Activated T-cell treated with anti-CD3 and anti-CD28 coated beads for 24 hours (primary cell): ENCODE measurements around the gene CYP2U1.
"Not testable (repeated sequence)": the region's sequence is repeated elsewhere in the genome, so short reads cannot be mapped to it uniquely, and the experiment has no call there.

Experiments
- DNase-seq: peaks from one replicate; pipeline ENCODE4 v3.0.0-alpha.2; 2020; ENCODE audit warnings: low read depth

CYP2U1 gene

GRCh38 chr4:107930821-107931774 is at the start of gene CYP2U1:
TSS of gene CYP2U1 (plus strand) at chr4:107931549. CDS start at chr4:107931644, 95 bp downstream.
- peak; percentile 69 for DNase-seq

- no peak for DNase-seq
Measured at GRCh38 chr4:107885865-107886264, 45.5 kb upstream of the CYP2U1 start.

- no peak for DNase-seq
Measured at GRCh38 chr4:107888237-107888636, 43.1 kb upstream of the CYP2U1 start.

GRCh38 chr4:107890779-107891178 is 40.6 kb upstream of the CYP2U1 start:
- no peak for DNase-seq

GRCh38 chr4:107891299-107891698 is 40.0 kb upstream of the CYP2U1 start:
- DNase-seq = no peak

GRCh38 chr4:107893171-107894137 is 37.9 kb upstream of the CYP2U1 start:
- DNase-seq = no peak

GRCh38 chr4:107894138-107894603 is 37.2 kb upstream of the CYP2U1 start:
- DNase-seq = no peak

GRCh38 chr4:107896158-107896645 is 35.1 kb upstream of the CYP2U1 start:
- DNase-seq = no peak

- no peak for DNase-seq
Measured at GRCh38 chr4:107896646-107897045, 34.7 kb upstream of the CYP2U1 start.

- DNase-seq = no peak
Measured at GRCh38 chr4:107897823-107898222, 33.5 kb upstream of the CYP2U1 start.

GRCh38 chr4:107900067-107900466 is 31.3 kb upstream of the CYP2U1 start:
- DNase-seq = no peak

GRCh38 chr4:107900508-107900907 is 30.8 kb upstream of the CYP2U1 start:
- DNase-seq = no peak

GRCh38 chr4:107901213-107901934 is 30.0 kb upstream of the CYP2U1 start:
- DNase-seq = no peak

GRCh38 chr4:107902715-107903114 is 28.6 kb upstream of the CYP2U1 start:
- no peak for DNase-seq

- DNase-seq = not testable (repeated sequence)
Measured at GRCh38 chr4:107905082-107905481, 26.3 kb upstream of the CYP2U1 start.

- DNase-seq = no peak
Measured at GRCh38 chr4:107906458-107907100, 24.8 kb upstream of the CYP2U1 start.

- no peak for DNase-seq
Measured at GRCh38 chr4:107908377-107908776, 23.0 kb upstream of the CYP2U1 start.

- peak; percentile 24 for DNase-seq
Measured at GRCh38 chr4:107913283-107913899, 18.0 kb upstream of the CYP2U1 start.

- DNase-seq = no peak
Measured at GRCh38 chr4:107915220-107915619, 16.1 kb upstream of the CYP2U1 start.

GRCh38 chr4:107916623-107917022 is 14.7 kb upstream of the CYP2U1 start:
- DNase-seq = no peak

- DNase-seq = no peak
Measured at GRCh38 chr4:107917500-107917899, 13.8 kb upstream of the CYP2U1 start.
